HepG2 (cell line): Measurements from ENCODE around the gene RUNX2. TPM values are rescaled to one million over a fixed set of nuclear protein-coding genes. Genes with fewer than 3 reads are reported as not detected.

Source experiments
- ATAC-seq: fragments of 200-7000 bp; cut with Tn5 transposase; 3 replicates; pipeline ENCODE4 v1.9.1; 2020; ENCODE audit warnings: mild to moderate bottlenecking, moderate library complexity
- BruUV-seq: library from RNA; stranded (reverse); fragments of 400-500 nt; replicated peaks from 2 replicates; lab custom pipeline; 2021; lab: Mats Ljungman, UMichigan
- CTCF ChIA-PET: fragments of 300-600 bp; formaldehyde crosslinking; extraction: SDS; loops from one replicate; lab custom pipeline; 2021; ENCODE audit warnings: low total read pairs, inconsistent platforms, low intra/inter-chr PET ratio; lab: Yijun Ruan, JAX
- POLR2A ChIA-PET: fragments of 350-600 bp; sonication (Branson Sonifier 250); formaldehyde crosslinking; loops from one replicate; lab custom pipeline; 2020; ENCODE audit warnings: antibody characterized with exemption, inconsistent platforms; lab: Yijun Ruan, JAX
- DNase-seq: peaks from one replicate; pipeline ENCODE4 v3.0.0-alpha.2; 2015; ENCODE audit warnings: low spot score
- FAIRE-seq: peaks from 3 replicates; lab custom pipeline; 2011; peaks lifted over from hg19 to GRCh38; lab: Jason Lieb, UNC
- H2AFZ ChIP-seq: one replicate; pipeline ENCODE4 v1.6.1; 2011; ENCODE audit warnings: low read length, inconsistent platforms
- H3K27ac ChIP-seq: fragments of 300-600 bp; 3 replicates; pipeline ENCODE4 v1.8.0; 2011; ENCODE audit warnings: mixed run types, mild to moderate bottlenecking, mixed read lengths, low read length, inconsistent platforms; ENCODE audit not compliant: insufficient read depth; ENCODE audit errors: extremely low read length
- H3K27me3 ChIP-seq, 2 experiments: fragments of 200-600 bp in 1 of 2; 2 replicates in 1 of 2; 3 replicates in 1 of 2; pipeline versions ENCODE4 v1.6.0 to v1.8.0; 2011; ENCODE audit warnings: low read length in 2 of 2, mild to moderate bottlenecking in 2 of 2, moderate library complexity in 2 of 2, inconsistent platforms in 1 of 2; ENCODE audit not compliant: insufficient read depth in 2 of 2, control insufficient read depth in 1 of 2
- H3K36me3 ChIP-seq, 2 experiments: fragments of 200-600 bp in 1 of 2; replicated peaks in 1 of 2; 2 replicates in 1 of 2; 3 replicates in 1 of 2; pipeline versions ENCODE4 v1.5.1 to v1.8.0; 2011; ENCODE audit warnings: low read length in 2 of 2, inconsistent platforms in 1 of 2; ENCODE audit not compliant: insufficient read depth in 2 of 2, control insufficient read depth in 1 of 2
- H3K4me1 ChIP-seq: 2 replicates; pipeline ENCODE4 v1.5.1; 2012; ENCODE audit warnings: low read length, inconsistent platforms; ENCODE audit not compliant: insufficient read depth
- H3K4me2 ChIP-seq: 2 replicates; pipeline ENCODE4 v1.6.0; 2011; ENCODE audit warnings: low read depth, low read length, inconsistent platforms
- H3K4me3 ChIP-seq, 3 experiments: fragments of 200-600 bp in 1 of 3; sonication (generic), shearing (Covaris generic) in 1 of 3; replicated peaks in 1 of 3; 2 replicates each; pipeline ENCODE4 v1.5.1; 2011 to 2016; ENCODE audit warnings: low read length in 3 of 3, inconsistent platforms in 2 of 3, low read depth in 2 of 3, mild to moderate bottlenecking in 2 of 3, control low read depth in 1 of 3, mixed read lengths in 1 of 3; ENCODE audit not compliant: insufficient read depth in 1 of 3
- H3K79me2 ChIP-seq: one replicate; pipeline ENCODE4 v1.6.1; 2011; ENCODE audit warnings: low read length, inconsistent platforms; ENCODE audit not compliant: insufficient read depth
- H3K9ac ChIP-seq: 2 replicates; pipeline ENCODE4 v1.6.0; 2011; ENCODE audit warnings: mild to moderate bottlenecking, low read depth, low read length, inconsistent platforms; ENCODE audit not compliant: insufficient read depth
- H3K9me3 ChIP-seq: 2 replicates; pipeline ENCODE4 v1.5.1; 2012; ENCODE audit warnings: mild to moderate bottlenecking, low read length
- H4K20me1 ChIP-seq: 2 replicates; pipeline ENCODE4 v1.6.0; 2011; ENCODE audit warnings: inconsistent platforms, mild to moderate bottlenecking, low read length, moderate library complexity; ENCODE audit not compliant: insufficient read depth
- MIER3 ChIP-seq: IDR thresholded peaks from 2 replicates; pipeline ENCODE4 v1.6.1; 2016; ENCODE audit warnings: missing compliant biosample characterization, borderline replicate concordance
- NBN ChIP-seq: fragments of 450-650 bp; conservative IDR thresholded peaks from 2 replicates; pipeline ENCODE4 v1.6.1; 2017
- NR2C2 ChIP-seq: sonication (generic); formaldehyde crosslinking; IDR thresholded peaks from 2 replicates; pipeline ENCODE4 v1.4.0; 2020; ENCODE audit warnings: missing genetic modification reagents, mild to moderate bottlenecking, moderate library complexity, borderline replicate concordance
- SIX4 ChIP-seq: sonication (generic); formaldehyde crosslinking; IDR thresholded peaks from 2 replicates; pipeline ENCODE4 v1.4.0; 2020; ENCODE audit warnings: missing genetic modification reagents
- ZFY ChIP-seq: sonication (generic); formaldehyde crosslinking; IDR thresholded peaks from 2 replicates; pipeline ENCODE4 v1.4.0; 2020; ENCODE audit warnings: missing genetic modification reagents
- ZNF224 ChIP-seq: sonication (generic); formaldehyde crosslinking; IDR thresholded peaks from 2 replicates; pipeline ENCODE4 v1.5.0; 2020; ENCODE audit warnings: mild to moderate bottlenecking, missing genetic modification reagents
- ZNF24 ChIP-seq: fragments of 450-650 bp; IDR thresholded peaks from 2 replicates; pipeline ENCODE4 v1.6.1; 2017; ENCODE audit warnings: antibody characterized with exemption, mild to moderate bottlenecking
- ZNF354B ChIP-seq: sonication (generic); formaldehyde crosslinking; IDR thresholded peaks from 2 replicates; pipeline ENCODE4 v1.8.0; 2022; ENCODE audit warnings: mild to moderate bottlenecking, missing genetic modification reagents
- ZNF460 ChIP-seq: sonication (generic); formaldehyde crosslinking; IDR thresholded peaks from 2 replicates; pipeline ENCODE4 v1.5.1; 2020; ENCODE audit warnings: missing genetic modification reagents, mild to moderate bottlenecking, borderline replicate concordance
- ZNF512B ChIP-seq: sonication (generic); formaldehyde crosslinking; IDR thresholded peaks from 2 replicates; pipeline ENCODE4 v1.5.1; 2020; ENCODE audit warnings: missing genetic modification reagents, mild to moderate bottlenecking, borderline replicate concordance
- ZNF660 ChIP-seq: sonication (generic); formaldehyde crosslinking; IDR thresholded peaks from 2 replicates; pipeline ENCODE4 v1.5.1; 2020; ENCODE audit warnings: mild to moderate bottlenecking, low read depth, missing genetic modification reagents, borderline replicate concordance
- WGBS: methylation state at CpG from one replicate; pipeline ENCODE4 v1.1.6; 2017; ENCODE audit warnings: low lambda C conversion rate; 5-methylcytosine and 5-hydroxymethylcytosine counted together
- in situ Hi-C: cut with HindIII; loops from 2 replicates; pipeline ENCODE4 v1.10.0; 2017; ENCODE audit warnings: low pct_unique_long_range_greater_than_20kb; ENCODE audit not compliant: extremely low pct_ligation_motif_present
- intact Hi-C: fragments of 100-400 bp; cut with micrococcal nuclease; formaldehyde crosslinking; loops from one replicate; pipeline ENCODE4 v1.10.0; 2022; ENCODE audit not compliant: unreplicated experiment
- polyA plus RNA-seq, 8 experiments: library from polyadenylated mRNA; depleted of rRNA in 3 of 8; stranded (reverse) in 7 of 8; unstranded in 1 of 8; fragments of >200 nt; fragmentation: Illumina TruSeq in 4 of 8; extraction: Trizol in 4 of 8; gene quantifications; 2 replicates each; pipeline versions ENCODE4 v1.2.1 to v1.2.3, GENCODE V29; 2011 to 2016; ENCODE audit warnings: low read depth in 4 of 8, missing spikeins in 1 of 8, mixed read lengths in 1 of 8; ENCODE audit not compliant: insufficient read depth in 1 of 8
- total RNA-seq, 5 experiments: library from RNA; depleted of rRNA; stranded (reverse); fragments of >200 nt; fragmentation: Illumina TruSeq; extraction: Trizol; gene quantifications; 2 replicates each; pipeline ENCODE4 v1.2.3, GENCODE V29; 2016; ENCODE audit warnings: low read depth in 1 of 5

The RUNX2 gene
- total and polyA plus RNA-seq, 2 of the 13 experiments (the other 11 are each of a cell fraction or from before 2014, with no cell fraction given), result not detected

- Histone ChIP-seq H3K36me3 (no peaks in the 10 kb centered on the region), H3K27me3 (peaks cover 2 to 14% of the 10 kb centered on the region in 2 experiments; a peak in 3 of 5 replicates), H3K27ac (no peak overlapping the region), H3K4me2 (no peak overlapping the region), H3K79me2 (no peaks in the 10 kb centered on the region), H2AFZ (no peak overlapping the region), H3K4me1 (no peaks in the 10 kb centered on the region), H3K9me3 (no peaks in the 10 kb centered on the region), H3K4me3 (no peak overlapping the region), H4K20me1 (no peaks in the 10 kb centered on the region), H3K9ac (no peak overlapping the region)
- 0% methylated on average over 3 of the region's 3 CpGs for WGBS
- ATAC-seq, result no peak
- intact Hi-C loops (no loop called here), in situ Hi-C loops (no loop called here)
- TF ChIP-seq ZNF24 (no peak), SIX4 (CRISPR knock-in tag) (no peak), ZFY (CRISPR knock-in tag) (no peak), ZNF460 (CRISPR knock-in tag) (no peak), ZNF512B (CRISPR knock-in tag) (no peak), ZNF224 (CRISPR knock-in tag) (no peak), ZNF354B (CRISPR knock-in tag) (no peak), NBN (no peak), MIER3 (CRISPR knock-in tag) (no peak), ZNF660 (no peak), NR2C2 (CRISPR knock-in tag) (no peak)
- no peak for DNase-seq
- no peak for FAIRE-seq
- CTCF ChIA-PET, result no interaction called here
- POLR2A ChIA-PET, result no interaction called here
- no TSS peak for BruUV-seq
These were observed 376.1 kb downstream of the RUNX2 start for GRCh38 chr6:45704056-45704800.
